GM12878 (cell line): ENCODE data around the gene CCDC66. TPM values are rescaled to one million over a fixed set of nuclear protein-coding genes. Genes with fewer than 3 reads are reported as not detected.

Experiments used
- ATAC-seq: fragments of 200-7000 bp; cut with Tn5 transposase; 3 replicates; pipeline ENCODE4 v1.9.1; 2020; ENCODE audit warnings: mild to moderate bottlenecking, moderate library complexity
- BruUV-seq: library from RNA; stranded (reverse); fragments of 400-500 nt; replicated peaks from 2 replicates; lab custom pipeline; 2021; lab: Mats Ljungman, UMichigan
- CTCF ChIA-PET: fragments of 300-600 bp; sonication (Branson Sonifier 250); formaldehyde crosslinking; extraction: SDS; loops from one replicate; lab custom pipeline; 2021; ENCODE audit warnings: inconsistent platforms; lab: Yijun Ruan, JAX
- POLR2A ChIA-PET: fragments of 350-600 bp; formaldehyde crosslinking; extraction: SDS; loops from one replicate; lab custom pipeline; 2021; ENCODE audit warnings: inconsistent platforms; lab: Charles Lee
- RAD21 ChIA-PET: fragments of 300-600 bp; sonication (Branson Sonifier 250); formaldehyde crosslinking; loops from one replicate; lab custom pipeline; 2023; ENCODE audit warnings: antibody characterized with exemption; ENCODE audit not compliant: unreplicated experiment; lab: Charles Lee
- SMC1A ChIA-PET: fragments of 300-600 bp; sonication (Branson Sonifier 250); formaldehyde crosslinking; loops from one replicate; lab custom pipeline; 2023; ENCODE audit not compliant: unreplicated experiment, uncharacterized antibody; lab: Charles Lee
- DNase-seq: peaks from one replicate; pipeline ENCODE4 v3.0.0-alpha.2; 2011; ENCODE audit warnings: low read depth, low spot score
- FAIRE-seq: peaks from 3 replicates; lab custom pipeline; 2011; peaks lifted over from hg19 to GRCh38; lab: Jason Lieb, UNC
- H2AFZ ChIP-seq: 2 replicates; pipeline ENCODE4 v1.6.0; 2011; ENCODE audit warnings: low read depth, low read length, control low read depth; ENCODE audit not compliant: control insufficient read depth
- H3K27ac ChIP-seq: 2 replicates; pipeline ENCODE4 v1.5.1; 2011; ENCODE audit warnings: control low read depth; ENCODE audit not compliant: control insufficient read depth, insufficient read depth
- H3K27me3 ChIP-seq, 2 experiments: replicated peaks in 1 of 2; 2 replicates each; pipeline versions ENCODE4 v1.6.0 to v1.6.1; 2011; ENCODE audit warnings: low read length in 1 of 2; ENCODE audit not compliant: control insufficient read depth in 2 of 2, insufficient read depth in 2 of 2
- H3K36me3 ChIP-seq, 2 experiments: 2 replicates each; pipeline ENCODE4 v1.5.1; 2011; ENCODE audit warnings: low read length in 1 of 2; ENCODE audit not compliant: control insufficient read depth in 2 of 2, insufficient read depth in 2 of 2
- H3K4me1 ChIP-seq: 2 replicates; pipeline ENCODE4 v1.6.1; 2011; ENCODE audit warnings: mild to moderate bottlenecking, low read length, moderate library complexity, mixed read lengths; ENCODE audit not compliant: control insufficient read depth, insufficient read depth
- H3K4me2 ChIP-seq: 2 replicates; pipeline ENCODE4 v1.6.0; 2011; ENCODE audit warnings: control low read depth; ENCODE audit not compliant: control insufficient read depth, insufficient read depth
- H3K4me3 ChIP-seq: fragments of 200-600 bp; sonication (generic); 2 replicates; pipeline ENCODE4 v1.5.1; 2016
- H3K79me2 ChIP-seq: 2 replicates; pipeline ENCODE4 v1.6.0; 2011; ENCODE audit warnings: low read length; ENCODE audit not compliant: control insufficient read depth, insufficient read depth
- H3K9ac ChIP-seq: 2 replicates; pipeline ENCODE4 v1.8.0; 2011; ENCODE audit warnings: low read length, control low read depth, mixed read lengths; ENCODE audit not compliant: control insufficient read depth, insufficient read depth
- H3K9me3 ChIP-seq: replicated peaks from 3 replicates; pipeline ENCODE4 v1.5.1; 2011; ENCODE audit warnings: mild to moderate bottlenecking, low read length; ENCODE audit not compliant: control insufficient read depth, insufficient read depth
- H4K20me1 ChIP-seq: 2 replicates; pipeline ENCODE4 v1.6.0; 2011; ENCODE audit not compliant: control insufficient read depth, insufficient read depth
- ASH2L ChIP-seq: fragments of 300-600, 200-600 bp; sonication (generic); IDR thresholded peaks from 2 replicates; pipeline ENCODE4 v1.6.1; 2017; ENCODE audit warnings: low read depth, mild to moderate bottlenecking, borderline replicate concordance
- CBX5 ChIP-seq: sonication (generic); IDR thresholded peaks from 2 replicates; pipeline ENCODE4 v1.6.1; 2016; ENCODE audit warnings: low read depth, moderate library complexity, mild to moderate bottlenecking, inconsistent platforms
- CREB1 ChIP-seq: IDR thresholded peaks from 2 replicates; pipeline ENCODE4 v1.6.1; 2012; ENCODE audit warnings: low read depth, mild to moderate bottlenecking, inconsistent platforms
- EP300 ChIP-seq, 2 experiments: fragments of 150-350 bp in 1 of 2; IDR thresholded peaks; 2 replicates each; pipeline ENCODE4 v1.6.1; 2011 to 2012; ENCODE audit warnings: low read depth in 2 of 2, low read length in 2 of 2, borderline replicate concordance in 1 of 2, improper control_type of control experiment in 1 of 2, inconsistent platforms in 1 of 2; ENCODE audit not compliant: control insufficient read depth in 1 of 2
- ETV6 ChIP-seq, 2 experiments: fragments of 450-650 bp in 1 of 2; IDR thresholded peaks in 1 of 2; conservative IDR thresholded peaks in 1 of 2; 2 replicates each; pipeline ENCODE4 v1.6.1; 2014; ENCODE audit warnings: antibody characterized with exemption in 1 of 2, borderline replicate concordance in 1 of 2, low read depth in 1 of 2, mild to moderate bottlenecking in 1 of 2, moderate library complexity in 1 of 2
- HSF1 ChIP-seq: fragments of 150-350 bp; IDR thresholded peaks from 2 replicates; pipeline ENCODE4 v1.6.1; 2014; ENCODE audit warnings: mild to moderate bottlenecking, low read depth, low read length
- IRF5 ChIP-seq: fragments of 450-650 bp; IDR thresholded peaks from 2 replicates; pipeline ENCODE4 v1.6.1; 2017; ENCODE audit warnings: borderline replicate concordance
- NR2F1 ChIP-seq: fragments of 450-650 bp; conservative IDR thresholded peaks from 2 replicates; pipeline ENCODE4 v1.6.1; 2017; ENCODE audit warnings: mild to moderate bottlenecking
- NRF1 ChIP-seq: conservative IDR thresholded peaks from 2 replicates; pipeline ENCODE4 v1.6.1; 2011; ENCODE audit warnings: mild to moderate bottlenecking, low read depth, low read length, improper control_type of control experiment
- POLR2A ChIP-seq: IDR thresholded peaks from 2 replicates; pipeline ENCODE4 v1.6.1; 2011; ENCODE audit warnings: low read depth, mild to moderate bottlenecking, low read length
- POLR2AphosphoS5 ChIP-seq: IDR thresholded peaks from 2 replicates; pipeline ENCODE4 v1.6.1; 2011; ENCODE audit warnings: mild to moderate bottlenecking, low read length, inconsistent platforms
- RBBP5 ChIP-seq: fragments of 200-600 bp; sonication (generic); conservative IDR thresholded peaks from 2 replicates; pipeline ENCODE4 v1.6.1; 2016
- SMAD1 ChIP-seq: fragments of 450-650 bp; IDR thresholded peaks from 2 replicates; pipeline ENCODE4 v1.6.1; 2018; ENCODE audit warnings: mild to moderate bottlenecking, low read depth; ENCODE audit not compliant: partially characterized antibody
- SMARCA5 ChIP-seq: fragments of 450-650 bp; IDR thresholded peaks from 2 replicates; pipeline ENCODE4 v1.6.1; 2017; ENCODE audit warnings: mild to moderate bottlenecking
- TCF12 ChIP-seq: IDR thresholded peaks from 2 replicates; pipeline ENCODE4 v1.6.1; 2011; ENCODE audit warnings: low read depth, mild to moderate bottlenecking, low read length
- YY1 ChIP-seq: IDR thresholded peaks from 2 replicates; pipeline ENCODE4 v1.6.1; 2011; ENCODE audit warnings: low read depth, mild to moderate bottlenecking, low read length
- ZNF207 ChIP-seq: fragments of 450-650 bp; IDR thresholded peaks from 2 replicates; pipeline ENCODE4 v1.6.1; 2014; ENCODE audit warnings: antibody characterized with exemption, mild to moderate bottlenecking, borderline replicate concordance
- WGBS: methylation state at CpG from one replicate; pipeline ENCODE4 v1.1.6; 2016; ENCODE audit warnings: low lambda C conversion rate; ENCODE audit not compliant: insufficient replicate concordance, insufficient coverage; ENCODE audit errors: missing lambda C conversion rate; 5-methylcytosine and 5-hydroxymethylcytosine counted together
- in situ Hi-C: fragments of 300-500 bp; cut with MboI; formaldehyde crosslinking; loops from 9 replicates; pipeline ENCODE4 v1.14.3; 2018; ENCODE audit warnings: mixed read lengths
- intact Hi-C: fragments of 100-400 bp; cut with micrococcal nuclease; formaldehyde crosslinking; loops from one replicate; pipeline ENCODE4 v1.14.2; 2022; ENCODE audit not compliant: unreplicated experiment
- polyA plus RNA-seq, 11 experiments: library from polyadenylated mRNA; depleted of rRNA in 4 of 11; unstranded in 6 of 11; stranded (reverse) in 5 of 11; fragments of >200 nt; fragmentation: Nextera tagmentation in 4 of 11; fragmentation: Illumina TruSeq in 1 of 11; extraction: Ambion mirVana in 4 of 11; extraction: Trizol in 1 of 11; gene quantifications; 1 replicate in 1 of 11; 2 replicates in 10 of 11; pipeline versions ENCODE4 v1.2.1 to v1.2.3, GENCODE V29; 2011 to 2016; ENCODE audit warnings: inconsistent platforms in 2 of 11, missing spikeins in 2 of 11, low read depth in 1 of 11
- total RNA-seq, 4 experiments: library from RNA; depleted of rRNA in 3 of 4; stranded (reverse); fragments of >200 nt in 3 of 4; fragmentation: Illumina TruSeq in 1 of 4; extraction: Trizol in 1 of 4; gene quantifications; 2 replicates each; pipeline versions ENCODE4 v1.2.1 to v1.2.3, GENCODE V29; 2013 to 2021
- TF ChIP-seq, protein P1 (sequence below): fragments of 450-650 bp; IDR thresholded peaks from 2 replicates; pipeline ENCODE4 v1.6.1; 2016; ENCODE audit warnings: mild to moderate bottlenecking, moderate library complexity, borderline replicate concordance

The CCDC66 gene
- total and polyA plus RNA-seq, 10 of the 15 experiments (the other 5 are each of a cell fraction or from before 2014, with no cell fraction given) = 9.4 to 31.9 (median 18.1) TPM

DNA sequence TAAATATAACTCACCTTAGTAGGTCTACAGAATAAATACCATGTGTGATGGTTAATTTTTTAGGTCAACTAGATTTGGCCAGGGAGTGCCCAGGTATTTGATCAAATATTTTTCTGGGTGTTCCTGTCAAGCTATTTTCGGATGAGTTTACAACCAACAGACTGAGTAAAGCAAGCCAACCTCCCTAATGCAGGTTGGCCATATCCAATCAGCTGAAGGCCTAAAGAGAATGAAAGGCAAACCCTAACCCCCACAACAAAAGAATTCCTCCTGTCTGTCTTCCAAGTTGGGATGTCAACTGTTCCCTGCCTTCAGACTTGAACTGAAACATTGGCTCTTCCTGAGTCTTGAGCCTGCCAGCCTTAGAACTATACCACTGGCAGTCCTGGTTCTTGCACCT, 97.5 kb downstream of the CCDC66 start:
- POLR2A ChIA-PET = no interaction called here
- ATAC-seq = no peak
- TF ChIP-seq CBX5 (no peak), TCF12 (no peak), RBBP5 (no peak), CREB1 (no peak), POLR2A (no peak), SMAD1 (no peak), EP300 (IDR thresholded peaks at IDR 0.05; ENCODE audit: borderline replicate concordance in 1 of 2, control insufficient read depth in 1 of 2, low read depth in 2 of 2, low read length in 2 of 2) (no peak), HSF1 (no peak), ETV6 (conservative IDR thresholded peaks at IDR 0.05 in 1 of 2, IDR thresholded peaks at IDR 0.05 in 1 of 2; ENCODE audit: borderline replicate concordance in 1 of 2, low read depth in 1 of 2) (no peak), SMARCA5 (no peak), YY1 (no peak), IRF5 (no peak), NRF1 (no peak), ASH2L (no peak), ZNF207 (no peak), NR2F1 (no peak), POLR2AphosphoS5 (no peak)
- TF ChIP-seq, protein P1, sequence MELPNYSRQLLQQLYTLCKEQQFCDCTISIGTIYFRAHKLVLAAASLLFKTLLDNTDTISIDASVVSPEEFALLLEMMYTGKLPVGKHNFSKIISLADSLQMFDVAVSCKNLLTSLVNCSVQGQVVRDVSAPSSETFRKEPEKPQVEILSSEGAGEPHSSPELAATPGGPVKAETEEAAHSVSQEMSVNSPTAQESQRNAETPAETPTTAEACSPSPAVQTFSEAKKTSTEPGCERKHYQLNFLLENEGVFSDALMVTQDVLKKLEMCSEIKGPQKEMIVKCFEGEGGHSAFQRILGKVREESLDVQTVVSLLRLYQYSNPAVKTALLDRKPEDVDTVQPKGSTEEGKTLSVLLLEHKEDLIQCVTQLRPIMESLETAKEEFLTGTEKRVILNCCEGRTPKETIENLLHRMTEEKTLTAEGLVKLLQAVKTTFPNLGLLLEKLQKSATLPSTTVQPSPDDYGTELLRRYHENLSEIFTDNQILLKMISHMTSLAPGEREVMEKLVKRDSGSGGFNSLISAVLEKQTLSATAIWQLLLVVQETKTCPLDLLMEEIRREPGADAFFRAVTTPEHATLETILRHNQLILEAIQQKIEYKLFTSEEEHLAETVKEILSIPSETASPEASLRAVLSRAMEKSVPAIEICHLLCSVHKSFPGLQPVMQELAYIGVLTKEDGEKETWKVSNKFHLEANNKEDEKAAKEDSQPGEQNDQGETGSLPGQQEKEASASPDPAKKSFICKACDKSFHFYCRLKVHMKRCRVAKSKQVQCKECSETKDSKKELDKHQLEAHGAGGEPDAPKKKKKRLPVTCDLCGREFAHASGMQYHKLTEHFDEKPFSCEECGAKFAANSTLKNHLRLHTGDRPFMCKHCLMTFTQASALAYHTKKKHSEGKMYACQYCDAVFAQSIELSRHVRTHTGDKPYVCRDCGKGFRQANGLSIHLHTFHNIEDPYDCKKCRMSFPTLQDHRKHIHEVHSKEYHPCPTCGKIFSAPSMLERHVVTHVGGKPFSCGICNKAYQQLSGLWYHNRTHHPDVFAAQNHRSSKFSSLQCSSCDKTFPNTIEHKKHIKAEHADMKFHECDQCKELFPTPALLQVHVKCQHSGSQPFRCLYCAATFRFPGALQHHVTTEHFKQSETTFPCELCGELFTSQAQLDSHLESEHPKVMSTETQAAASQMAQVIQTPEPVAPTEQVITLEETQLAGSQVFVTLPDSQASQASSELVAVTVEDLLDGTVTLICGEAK = no peak

More for the DNA sequence above, 97.5 kb downstream of the CCDC66 start:
- ChIA-PET CTCF (interaction anchor here (1.5 kb wide), 1 partner anchor 26 kb away, joined by 3 read pairs; no protein-coding TSS in a partner anchor), RAD21 (no interaction called here), SMC1A (no interaction called here)
- in situ Hi-C loops = no loop called here
- H3K4me2 ChIP-seq = no peak overlapping the region
- H3K27ac ChIP-seq = no peak overlapping the region
- H3K27me3 ChIP-seq = no peaks in the 10 kb centered on the region
- H3K4me3 ChIP-seq = no peak overlapping the region
- H2AFZ ChIP-seq = no peak overlapping the region
- BruUV-seq = no TSS peak
- H3K36me3 ChIP-seq = peaks cover 1 to 16% of the 10 kb centered on the region in 2 experiments
- H4K20me1 ChIP-seq = no peaks in the 10 kb centered on the region
- no peak overlapping the region for H3K9ac ChIP-seq
- FAIRE-seq = no peak
- no peaks in the 10 kb centered on the region for H3K79me2 ChIP-seq
- no peaks in the 10 kb centered on the region for H3K4me1 ChIP-seq
- DNase-seq = no peak
- H3K9me3 ChIP-seq = peaks cover 1% of the 10 kb centered on the region; the same call in 1 of the 3 replicates
- WGBS = 100% methylated on average over 1 of the region's 1 CpG
- intact Hi-C loops = no loop called here
